IPS DF 4.7 (cell line): ENCODE results near the gene RHEB.
A peak's percentile ranks its signal among the peaks of the same experiment; 100 is the strongest.
"Not testable (repeated sequence)": the region's sequence is repeated elsewhere in the genome, so short reads cannot be mapped to it uniquely, and the experiment has no call there.

Source experiments
- DNase-seq: peaks from one replicate; pipeline ENCODE4 v3.0.0-alpha.2; 2013; ENCODE audit warnings: low spot score; ENCODE audit errors: extremely low read depth

Gene RHEB

GRCh38 chr7:151519765-151520418 lies at the start of gene RHEB:
RHEB (minus strand) TSS chr7:151519895; CDS start chr7:151519511, 384 bp downstream.
- peak; percentile 89 for DNase-seq

- DNase-seq, result no peak
These were observed 47.2 kb upstream of the RHEB start for GRCh38 chr7:151566897-151567320.

GRCh38 chr7:151565541-151565940 lies 45.8 kb upstream of the RHEB start:
- no peak for DNase-seq

- DNase-seq, result no peak
These were observed 40.5 kb upstream of the RHEB start for GRCh38 chr7:151560243-151560642.

- DNase-seq, result no peak
These were observed 40.0 kb upstream of the RHEB start for GRCh38 chr7:151559557-151560183.

GRCh38 chr7:151558575-151558974 lies 38.9 kb upstream of the RHEB start:
- DNase-seq, result no peak

- DNase-seq, result no peak
These were observed 36.9 kb upstream of the RHEB start for GRCh38 chr7:151556592-151556991.

- DNase-seq, result no peak
These were observed 33.7 kb upstream of the RHEB start for GRCh38 chr7:151553356-151553755.

GRCh38 chr7:151552352-151553028 lies 32.8 kb upstream of the RHEB start:
- no peak for DNase-seq

- no peak for DNase-seq
These were observed 32.1 kb upstream of the RHEB start for GRCh38 chr7:151551820-151552219.

GRCh38 chr7:151550656-151551286 lies 31.1 kb upstream of the RHEB start:
- no peak for DNase-seq

- no peak for DNase-seq
These were observed 29.9 kb upstream of the RHEB start for GRCh38 chr7:151549644-151550043.

GRCh38 chr7:151549083-151549482 lies 29.4 kb upstream of the RHEB start:
- DNase-seq, result no peak

- DNase-seq, result no peak
These were observed 24.5 kb upstream of the RHEB start for GRCh38 chr7:151544183-151544582.

GRCh38 chr7:151542606-151543130 lies 23.0 kb upstream of the RHEB start:
- DNase-seq, result no peak

- DNase-seq, result no peak
These were observed 22.2 kb upstream of the RHEB start for GRCh38 chr7:151541709-151542499.

- no peak for DNase-seq
These were observed 20.5 kb upstream of the RHEB start for GRCh38 chr7:151540146-151540545.

- no peak for DNase-seq
These were observed 19.5 kb upstream of the RHEB start for GRCh38 chr7:151539088-151539671.

GRCh38 chr7:151537818-151538561 lies 18.3 kb upstream of the RHEB start:
- DNase-seq, result no peak

GRCh38 chr7:151536178-151536577 lies 16.5 kb upstream of the RHEB start:
- DNase-seq, result not testable (repeated sequence)
